H1 (cell line): ENCODE data around the gene PPP2R2C. TPM values are rescaled to one million over a fixed set of nuclear protein-coding genes. Genes with fewer than 3 reads are reported as not detected.

Experiments
- CTCF ChIA-PET: fragments of 300-600 bp; sonication (Branson Sonifier 250); formaldehyde crosslinking; loops from one replicate; lab custom pipeline; 2021; ENCODE audit not compliant: partially characterized antibody; lab: Charles Lee
- POLR2A ChIA-PET: fragments of 300-600 bp; sonication (Branson Sonifier 250); formaldehyde crosslinking; loops from one replicate; lab custom pipeline; 2021; ENCODE audit warnings: inconsistent platforms; ENCODE audit not compliant: partially characterized antibody; lab: Charles Lee
- DNase-seq, 2 experiments: peaks; one replicate each; pipeline versions ENCODE4 v3.0.0 to v3.0.0-alpha.2; 2010 to 2022; ENCODE audit warnings: low spot score in 2 of 2, low read depth in 1 of 2, mixed read lengths in 1 of 2
- FAIRE-seq: peaks from 2 replicates; lab custom pipeline; 2011; peaks lifted over from hg19 to GRCh38; lab: Jason Lieb, UNC
- H2AFZ ChIP-seq: 2 replicates; pipeline ENCODE4 v1.8.1; 2012; ENCODE audit warnings: low read length, inconsistent platforms
- H2AK5ac ChIP-seq: 2 replicates; pipeline ENCODE4 v1.6.1; 2013; ENCODE audit warnings: low read depth, low read length
- H2BK120ac ChIP-seq: replicated peaks from 2 replicates; pipeline ENCODE3; 2013; ENCODE audit warnings: low read depth, low read length, inconsistent platforms
- H2BK12ac ChIP-seq: 2 replicates; pipeline ENCODE4 v1.6.1; 2013; ENCODE audit warnings: low read depth, low read length
- H2BK15ac ChIP-seq: 2 replicates; pipeline ENCODE4 v1.6.1; 2013; ENCODE audit warnings: low read length
- H2BK20ac ChIP-seq: 2 replicates; pipeline ENCODE4 v1.6.1; 2013; ENCODE audit warnings: low read length
- H2BK5ac ChIP-seq: 2 replicates; pipeline ENCODE4 v1.6.1; 2013; ENCODE audit warnings: low read depth, low read length
- H3K14ac ChIP-seq: 2 replicates; pipeline ENCODE4 v1.6.1; 2013; ENCODE audit warnings: inconsistent platforms; ENCODE audit not compliant: insufficient read length
- H3K18ac ChIP-seq: 2 replicates; pipeline ENCODE4 v1.6.1; 2013; ENCODE audit warnings: low read length; ENCODE audit errors: extremely low read depth
- H3K23ac ChIP-seq: 2 replicates; pipeline ENCODE4 v1.6.1; 2013; ENCODE audit warnings: inconsistent platforms; ENCODE audit not compliant: insufficient read length
- H3K23me2 ChIP-seq: 2 replicates; pipeline ENCODE4 v1.6.1; 2013; ENCODE audit warnings: low read depth, low read length
- H3K27ac ChIP-seq: 2 replicates; pipeline ENCODE4 v1.6.1; 2011; ENCODE audit warnings: low read depth, low read length, inconsistent platforms
- H3K27me3 ChIP-seq, 4 experiments: replicated peaks in 1 of 4; 1 replicate in 1 of 4; 2 replicates in 3 of 4; pipeline versions ENCODE4 v1.6.1 to v1.8.1; 2011 to 2013; ENCODE audit warnings: low read length in 3 of 4, mild to moderate bottlenecking in 3 of 4, inconsistent platforms in 2 of 4, mixed read lengths in 2 of 4, moderate library complexity in 1 of 4; ENCODE audit not compliant: control insufficient read depth in 3 of 4, insufficient read depth in 3 of 4; ENCODE audit errors: extremely low read depth in 1 of 4
- H3K36me3 ChIP-seq, 4 experiments: 2 replicates each; pipeline versions ENCODE4 v1.6.1 to v1.8.1; 2011 to 2013; ENCODE audit warnings: mild to moderate bottlenecking in 4 of 4, low read length in 3 of 4, moderate library complexity in 2 of 4, control low read depth in 1 of 4, inconsistent platforms in 1 of 4; ENCODE audit not compliant: insufficient read depth in 4 of 4, control insufficient read depth in 2 of 4
- H3K4ac ChIP-seq: replicated peaks from 2 replicates; pipeline ENCODE3; 2013; ENCODE audit warnings: low read length, low read depth, mixed read lengths, inconsistent platforms; ENCODE audit not compliant: insufficient read length
- H3K4me1 ChIP-seq, 4 experiments: replicated peaks in 1 of 4; 1 replicate in 1 of 4; 2 replicates in 3 of 4; pipeline versions ENCODE4 v1.6.1 to v1.8.1; 2011 to 2013; ENCODE audit warnings: low read length in 3 of 4, inconsistent platforms in 2 of 4, mixed read lengths in 1 of 4; ENCODE audit not compliant: insufficient read depth in 4 of 4, control insufficient read depth in 3 of 4
- H3K4me2 ChIP-seq, 2 experiments: 2 replicates each; pipeline versions ENCODE4 v1.6.1 to v1.8.1; 2011 to 2013; ENCODE audit warnings: low read depth in 2 of 2, low read length in 2 of 2, control low read depth in 1 of 2, inconsistent platforms in 1 of 2, mild to moderate bottlenecking in 1 of 2; ENCODE audit not compliant: insufficient read depth in 1 of 2
- H3K4me3 ChIP-seq, 4 experiments: fragments of 200-600, 300-600 bp in 1 of 4; sonication (generic), shearing (Covaris generic), sonication (Bioruptor Twin) in 1 of 4; 2 replicates each; pipeline versions ENCODE4 v1.5.1 to v1.8.1; 2011 to 2016; ENCODE audit warnings: low read length in 4 of 4, low read depth in 3 of 4, control low read depth in 2 of 4, inconsistent platforms in 2 of 4, mild to moderate bottlenecking in 2 of 4, mixed read lengths in 1 of 4, moderate library complexity in 1 of 4; ENCODE audit not compliant: insufficient read depth in 2 of 4; ENCODE audit errors: extremely low read depth in 1 of 4
- H3K56ac ChIP-seq: replicated peaks from 2 replicates; pipeline ENCODE3; 2013; ENCODE audit warnings: low read depth, mild to moderate bottlenecking, mixed read lengths, low read length, inconsistent platforms; ENCODE audit not compliant: insufficient read length
- H3K79me1 ChIP-seq: 2 replicates; pipeline ENCODE4 v1.6.1; 2013; ENCODE audit warnings: low read depth, low read length, control low read depth
- H3K79me2 ChIP-seq, 2 experiments: 2 replicates each; pipeline versions ENCODE4 v1.6.1 to v1.8.1; 2012 to 2013; ENCODE audit warnings: low read length in 2 of 2, mild to moderate bottlenecking in 2 of 2, inconsistent platforms in 1 of 2; ENCODE audit not compliant: insufficient read depth in 2 of 2, control insufficient read depth in 1 of 2
- H3K9ac ChIP-seq, 4 experiments: replicated peaks in 1 of 4; 1 replicate in 1 of 4; 2 replicates in 3 of 4; pipeline versions ENCODE4 v1.6.1 to v1.8.1; 2011 to 2013; ENCODE audit warnings: low read depth in 3 of 4, low read length in 3 of 4, control low read depth in 2 of 4, mild to moderate bottlenecking in 2 of 4, moderate library complexity in 2 of 4, inconsistent platforms in 1 of 4; ENCODE audit errors: extremely low read depth in 1 of 4
- H3K9me3 ChIP-seq, 2 experiments: 2 replicates each; pipeline versions ENCODE4 v1.6.1 to v1.8.1; 2012 to 2013; ENCODE audit warnings: mild to moderate bottlenecking in 2 of 2, moderate library complexity in 2 of 2, control low read depth in 1 of 2, inconsistent platforms in 1 of 2, low read depth in 1 of 2, low read length in 1 of 2, mixed read lengths in 1 of 2; ENCODE audit not compliant: insufficient read depth in 2 of 2
- H4K20me1 ChIP-seq, 2 experiments: replicated peaks in 1 of 2; 2 replicates each; pipeline versions ENCODE3 to v1.8.1; 2011 to 2013; ENCODE audit warnings: inconsistent platforms in 2 of 2, low read length in 2 of 2, mild to moderate bottlenecking in 1 of 2; ENCODE audit not compliant: insufficient read depth in 2 of 2, control insufficient read depth in 1 of 2
- H4K5ac ChIP-seq: 2 replicates; pipeline ENCODE4 v1.6.1; 2013; ENCODE audit warnings: low read length, low read depth, mixed read lengths, inconsistent platforms; ENCODE audit not compliant: insufficient read length
- H4K8ac ChIP-seq: 2 replicates; pipeline ENCODE4 v1.8.0; 2013; ENCODE audit warnings: mild to moderate bottlenecking, moderate library complexity, low read length, inconsistent platforms; ENCODE audit not compliant: insufficient read depth; ENCODE audit errors: extremely low read depth
- H4K91ac ChIP-seq: replicated peaks from 2 replicates; pipeline ENCODE3; 2013; ENCODE audit warnings: low read length, mixed read lengths, inconsistent platforms; ENCODE audit not compliant: insufficient read length
- FOSL1 ChIP-seq: IDR thresholded peaks from 2 replicates; pipeline ENCODE4 v1.6.1; 2011; ENCODE audit warnings: mild to moderate bottlenecking, low read depth, low read length, moderate library complexity; ENCODE audit not compliant: insufficient read depth
- KDM4A ChIP-seq: IDR thresholded peaks from one replicate; pipeline ENCODE4 v1.7.1; 2012; ENCODE audit warnings: low read depth, mild to moderate bottlenecking, moderate library complexity, low read length, inconsistent platforms; ENCODE audit not compliant: severe bottlenecking
- SP4 ChIP-seq: IDR thresholded peaks from 2 replicates; pipeline ENCODE4 v1.6.1; 2012; ENCODE audit warnings: low read length, inconsistent platforms
- WGBS, 2 experiments: shearing (Covaris generic) in 1 of 2; methylation state at CpG; one replicate each; pipeline versions ENCODE4 v1.1.6 to v1.1.7; 2013 to 2015; ENCODE audit warnings: low lambda C conversion rate in 2 of 2, mixed read lengths in 2 of 2, inconsistent platforms in 1 of 2, low coverage in 1 of 2, missing lambda C conversion rate in 1 of 2; ENCODE audit not compliant: insufficient replicate concordance in 2 of 2, insufficient coverage in 1 of 2, insufficient read length in 1 of 2; ENCODE audit errors: extremely low coverage in 1 of 2, missing lambda C conversion rate in 1 of 2; 5-methylcytosine and 5-hydroxymethylcytosine counted together
- polyA plus RNA-seq, 7 experiments: library from polyadenylated mRNA; depleted of rRNA in 3 of 7; stranded (reverse) in 5 of 7; unstranded in 2 of 7; fragments of >200 nt in 5 of 7; fragments of 200-250 nt in 2 of 7; gene quantifications; 1 replicate in 5 of 7; 2 replicates in 1 of 7; 4 replicates in 1 of 7; pipeline versions ENCODE4 v1.2.1 to v1.2.3, GENCODE V29; 2011 to 2013; ENCODE audit warnings: missing spikeins in 2 of 7, mixed read lengths in 2 of 7
- total RNA-seq: library from RNA; stranded (reverse); fragmentation: NEBNext Ultra II Directional; extraction: Animal tissue kit (Norgen Biotek cat#: 25700); gene quantifications from 2 replicates; pipeline ENCODE4 v1.2.1, GENCODE V29; 2021
- TF ChIP-seq, protein P1 (sequence below): IDR thresholded peaks from 2 replicates; pipeline ENCODE4 v1.6.1; 2012; ENCODE audit warnings: inconsistent platforms
- TF ChIP-seq, protein P2 (sequence below): IDR thresholded peaks from 2 replicates; pipeline ENCODE4 v1.6.1; 2012; ENCODE audit warnings: low read length, inconsistent platforms

Gene PPP2R2C
- total and polyA plus RNA-seq, 2 of the 8 experiments (the other 6 are each of a cell fraction or from before 2014, with no cell fraction given) = 6.4 TPM

DNA sequence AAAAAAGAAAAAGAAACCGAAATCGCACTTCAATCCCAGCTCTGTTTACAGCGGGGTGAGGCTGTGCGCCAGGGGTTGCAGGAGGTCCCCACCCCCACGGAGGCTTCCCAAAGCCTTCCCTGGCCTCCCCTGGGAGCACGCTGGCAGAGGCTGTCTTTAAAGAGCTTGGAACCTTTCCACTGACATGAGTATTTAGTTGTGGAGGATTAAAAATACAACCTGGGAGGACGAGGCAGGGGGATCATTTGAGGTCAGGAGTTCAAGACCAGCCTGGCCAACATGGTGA lies 69.1 kb downstream of the PPP2R2C start:
- no peak for TF ChIP-seq FOSL1
- TF ChIP-seq KDM4A = no peak
- TF ChIP-seq, protein P1, sequence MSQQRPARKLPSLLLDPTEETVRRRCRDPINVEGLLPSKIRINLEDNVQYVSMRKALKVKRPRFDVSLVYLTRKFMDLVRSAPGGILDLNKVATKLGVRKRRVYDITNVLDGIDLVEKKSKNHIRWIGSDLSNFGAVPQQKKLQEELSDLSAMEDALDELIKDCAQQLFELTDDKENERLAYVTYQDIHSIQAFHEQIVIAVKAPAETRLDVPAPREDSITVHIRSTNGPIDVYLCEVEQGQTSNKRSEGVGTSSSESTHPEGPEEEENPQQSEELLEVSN = no peak
- no peak for TF ChIP-seq SP4
- TF ChIP-seq, protein P2, sequence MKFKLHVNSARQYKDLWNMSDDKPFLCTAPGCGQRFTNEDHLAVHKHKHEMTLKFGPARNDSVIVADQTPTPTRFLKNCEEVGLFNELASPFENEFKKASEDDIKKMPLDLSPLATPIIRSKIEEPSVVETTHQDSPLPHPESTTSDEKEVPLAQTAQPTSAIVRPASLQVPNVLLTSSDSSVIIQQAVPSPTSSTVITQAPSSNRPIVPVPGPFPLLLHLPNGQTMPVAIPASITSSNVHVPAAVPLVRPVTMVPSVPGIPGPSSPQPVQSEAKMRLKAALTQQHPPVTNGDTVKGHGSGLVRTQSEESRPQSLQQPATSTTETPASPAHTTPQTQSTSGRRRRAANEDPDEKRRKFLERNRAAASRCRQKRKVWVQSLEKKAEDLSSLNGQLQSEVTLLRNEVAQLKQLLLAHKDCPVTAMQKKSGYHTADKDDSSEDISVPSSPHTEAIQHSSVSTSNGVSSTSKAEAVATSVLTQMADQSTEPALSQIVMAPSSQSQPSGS = no peak
- TF ChIP-seq, all 59 proteins: peak for 0
- Histone ChIP-seq H3K9me3 (no peaks in the 10 kb centered on the region), H2BK20ac (no peak overlapping the region), H3K4me1 (peaks cover 0 to 13% (median 7%) of the 10 kb centered on the region in 4 experiments; a peak in 4 of 7 replicates), H2BK120ac (no peak overlapping the region), H3K23me2 (no peaks in the 10 kb centered on the region), H3K36me3 (no peaks in the 10 kb centered on the region), H2AFZ (no peak overlapping the region), H3K9ac (no peak overlapping the region), H3K79me2 (no peaks in the 10 kb centered on the region), H3K4me2 (peak overlapping the region; percentile 18 to 55; a peak in 2 of 4 replicates), H3K23ac (no peak overlapping the region), H3K79me1 (no peaks in the 10 kb centered on the region), H3K56ac (no peak overlapping the region), H3K18ac (no peak overlapping the region; the same call in 1 of the 2 replicates), H3K27me3 (no peaks in the 10 kb centered on the region; a peak in 1 of 7 replicates), H2BK15ac (no peak overlapping the region), H3K4me3 (no peak overlapping the region), H3K14ac (no peak overlapping the region), H3K4ac (no peak overlapping the region), H3K27ac (no peak overlapping the region), H4K91ac (no peak overlapping the region), H4K5ac (no peak overlapping the region), H2BK12ac (no peak overlapping the region), H2BK5ac (no peak overlapping the region), H2AK5ac (no peak overlapping the region), H4K8ac (no peak overlapping the region), H4K20me1 (no peaks in the 10 kb centered on the region)
- 61% methylated on average over 7 of the region's 7 CpGs; no CpG with 5 or more reads in 1 of the 2 experiments for WGBS, 2 experiments
- POLR2A ChIA-PET = no interaction called here
- CTCF ChIA-PET = interaction anchor here (0.7 to 7.4 kb wide), 19 partner anchors 9 to 171 kb away, joined by 3 to 32 read pairs (median 4); no protein-coding TSS in a partner anchor
- DNase-seq (no peak), FAIRE-seq (no peak)
